Suppressor macrophage (primary cell): ENCODE data around the gene PRRG2.

ENCODE experiments used
- DNase-seq, 4 experiments: peaks; one replicate each; pipeline ENCODE4 v3.0.0-alpha.2; 2020 to 2022

Gene PRRG2

DNA sequence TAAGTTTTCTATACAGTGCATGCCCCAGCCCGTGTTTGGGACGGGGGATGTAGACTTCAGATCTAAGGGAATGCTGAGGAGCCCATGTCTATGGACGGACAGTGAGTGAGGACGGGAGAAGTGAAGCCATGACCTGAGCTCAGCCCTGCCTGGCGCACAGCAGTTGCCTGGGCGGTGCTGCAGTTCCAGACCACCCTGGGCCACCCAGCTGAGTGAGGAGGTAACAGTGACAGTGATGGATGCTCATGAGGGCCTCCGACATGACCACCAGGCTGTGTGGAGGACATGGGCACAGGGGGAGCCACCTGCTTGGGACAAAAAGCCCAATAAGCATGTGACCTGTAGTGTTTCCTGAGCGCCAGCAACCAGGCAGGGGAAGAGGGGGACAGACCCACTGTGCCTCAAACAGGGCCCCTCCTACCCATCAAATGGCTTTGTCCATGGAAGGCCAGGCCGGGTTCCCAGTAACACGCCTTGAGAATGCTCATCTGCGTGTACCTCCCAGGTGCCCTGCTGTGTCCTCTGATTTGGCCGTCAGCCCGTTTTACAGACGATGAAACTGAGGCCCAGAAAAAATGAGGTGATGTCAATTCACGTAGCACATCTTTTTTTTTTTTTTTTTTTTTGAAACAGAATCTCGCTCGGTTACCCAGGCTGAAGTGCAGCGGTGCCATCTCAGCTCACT, 23.3 kb upstream of the PRRG2 start:
- DNase-seq: no peak

DNA sequence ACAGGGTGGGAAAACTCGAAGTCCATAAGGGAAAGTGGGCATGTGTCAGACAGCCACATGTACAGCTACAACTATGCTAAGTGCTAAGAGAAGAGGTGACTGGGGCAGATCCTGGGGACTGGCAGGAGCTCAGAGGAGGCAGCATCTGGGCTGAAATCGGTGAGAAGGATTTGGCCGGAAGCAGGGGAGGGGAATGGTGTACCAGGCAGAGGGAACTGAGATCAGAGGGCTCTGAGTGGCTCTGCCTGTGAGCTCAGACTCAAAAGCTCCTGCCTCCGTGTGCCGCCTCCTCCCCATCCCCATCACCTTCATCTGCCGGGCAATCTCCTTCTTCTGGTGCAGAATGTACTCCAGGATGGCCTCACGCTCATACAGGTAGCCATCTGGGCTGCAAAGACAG, 22.5 kb upstream of the PRRG2 start:
- no peak for DNase-seq

GRCh38 chr19:49559443-49559842, 21.7 kb upstream of the PRRG2 start:
- DNase-seq: no peak

GRCh38 chr19:49559928-49560327, 21.2 kb upstream of the PRRG2 start:
- no peak for DNase-seq

DNA sequence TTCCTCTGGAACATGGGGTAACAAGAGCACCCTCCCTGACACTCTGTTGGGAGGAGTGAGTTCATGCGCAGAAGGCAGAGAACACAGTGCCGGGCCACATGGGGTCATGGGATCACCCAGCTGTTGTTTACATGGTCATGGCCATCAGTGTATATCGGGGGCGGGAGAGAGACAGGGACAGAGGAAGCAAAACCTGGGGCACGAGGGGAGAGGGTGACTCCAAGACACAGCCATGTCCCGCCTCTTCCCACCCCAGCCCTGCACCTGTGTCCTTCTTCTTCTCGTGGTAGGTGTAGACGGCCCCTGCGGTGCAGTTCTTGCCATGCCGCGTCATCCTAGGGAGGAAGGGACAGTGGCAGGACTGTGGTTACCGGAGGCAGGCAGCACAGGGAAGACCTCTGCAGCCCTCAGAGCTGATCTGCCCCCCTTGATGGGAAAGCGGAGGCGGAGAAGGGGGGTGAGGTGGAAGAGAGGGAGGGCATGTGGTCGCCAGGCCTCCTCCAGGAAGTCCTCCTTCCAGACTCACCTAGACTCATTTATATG, 20.7 kb upstream of the PRRG2 start:
- DNase-seq: peak; percentile 57 to 70 (median 66)

GRCh38 chr19:49564616-49565045, 16.5 kb upstream of the PRRG2 start:
- no peak for DNase-seq

DNA sequence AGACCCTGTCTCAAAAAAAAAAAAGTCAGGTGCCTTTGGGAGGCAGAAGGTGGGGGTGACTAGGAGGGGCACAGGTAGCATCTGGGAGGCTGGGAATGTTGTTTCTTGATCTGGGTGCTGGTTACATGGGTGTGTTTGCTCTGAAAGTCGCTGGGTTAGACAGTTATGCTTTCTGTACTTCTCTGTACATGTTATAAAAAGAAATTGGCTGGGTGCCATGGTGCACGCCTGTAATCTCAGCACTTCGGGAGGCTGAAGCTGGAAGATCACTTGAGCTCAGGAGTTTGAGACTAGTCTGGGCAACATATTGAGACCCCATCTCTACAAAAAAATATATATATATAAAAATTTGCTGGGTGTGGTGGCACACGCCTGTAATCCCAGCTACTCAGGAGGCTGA, 15.9 kb upstream of the PRRG2 start:
- peak in 2 of 4 experiments; percentile 35 to 53 for DNase-seq

- no peak for DNase-seq
Measured at GRCh38 chr19:49566302-49566701, 14.8 kb upstream of the PRRG2 start.

DNA sequence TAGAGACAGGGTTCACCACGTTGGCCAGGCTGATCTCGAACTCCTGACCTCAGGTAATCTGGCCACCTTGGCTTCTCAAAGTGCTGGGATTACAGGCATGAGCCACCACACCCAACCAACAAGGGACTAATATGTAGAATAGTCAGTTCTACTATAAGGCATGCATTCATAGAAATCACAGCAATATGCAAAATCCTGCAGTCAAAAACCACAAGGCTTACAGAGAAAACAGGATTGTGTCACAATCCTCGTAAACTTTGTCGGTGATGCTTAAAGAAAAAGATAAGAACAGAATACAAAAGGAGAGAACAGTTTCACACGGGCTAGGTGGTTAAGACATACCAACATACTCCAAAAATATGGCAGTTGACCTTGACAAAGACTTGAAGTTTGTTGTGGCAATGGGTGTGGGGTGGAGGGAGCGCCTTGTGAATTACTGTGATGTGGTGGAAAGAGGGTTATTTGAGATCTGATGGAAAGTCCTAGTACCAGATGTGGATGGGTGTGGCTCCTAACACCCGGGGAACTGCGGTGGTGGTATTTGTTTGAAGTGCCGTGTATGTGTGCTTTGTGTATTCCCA, 13.2 kb upstream of the PRRG2 start:
- DNase-seq: no peak

GRCh38 chr19:49570138-49570856, 10.8 kb upstream of the PRRG2 start:
- peak; percentile 88 to 94 (median 90) for DNase-seq

- peak; percentile 35 to 59 (median 56) for DNase-seq
Measured at GRCh38 chr19:49570997-49571676, 10.0 kb upstream of the PRRG2 start.

DNA sequence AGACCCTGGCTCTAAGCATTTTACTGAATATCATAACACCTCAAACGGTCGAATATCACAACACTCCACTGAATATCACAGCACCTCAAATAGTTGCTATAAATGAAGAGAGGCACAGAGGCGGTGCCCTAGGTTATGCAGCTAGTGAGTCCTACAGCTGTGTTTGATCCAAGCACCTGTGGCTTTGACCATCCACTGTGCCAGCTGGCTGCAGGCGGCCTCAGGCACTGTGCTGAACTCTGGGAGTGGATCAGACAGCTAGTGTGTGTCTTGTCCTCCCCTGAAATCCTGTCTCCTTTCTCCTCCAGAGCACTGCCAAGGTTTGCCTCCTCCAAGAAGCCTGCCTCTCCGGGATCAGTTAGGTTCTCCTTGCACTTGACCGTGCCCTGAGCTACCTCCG, 8.1 kb upstream of the PRRG2 start:
- no peak for DNase-seq

DNA sequence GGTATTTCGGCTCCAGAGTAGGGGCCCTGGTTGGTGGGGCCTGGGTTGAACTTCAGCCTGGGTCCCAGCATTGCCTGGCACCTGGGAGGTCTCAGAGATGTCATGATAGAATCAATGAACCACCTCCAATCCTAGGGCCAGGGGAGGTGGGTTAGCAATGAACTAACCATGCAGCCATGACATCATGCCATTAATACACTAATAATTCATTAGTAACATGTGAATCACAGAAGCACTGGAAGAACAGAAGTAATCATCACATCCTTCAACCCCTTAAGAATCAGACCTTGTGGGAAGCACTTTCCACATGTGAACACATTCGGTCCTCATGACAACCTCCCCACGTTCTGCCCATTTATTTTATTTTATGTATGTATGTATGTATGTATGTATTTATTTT, 7.7 kb upstream of the PRRG2 start:
- no peak for DNase-seq

GRCh38 chr19:49574206-49574755, 6.8 kb upstream of the PRRG2 start:
- no peak for DNase-seq

- no peak for DNase-seq
Measured at GRCh38 chr19:49579193-49579592, 1.9 kb upstream of the PRRG2 start.

- no peak for DNase-seq
Measured at GRCh38 chr19:49579947-49580263, 1.2 kb upstream of the PRRG2 start.

DNA sequence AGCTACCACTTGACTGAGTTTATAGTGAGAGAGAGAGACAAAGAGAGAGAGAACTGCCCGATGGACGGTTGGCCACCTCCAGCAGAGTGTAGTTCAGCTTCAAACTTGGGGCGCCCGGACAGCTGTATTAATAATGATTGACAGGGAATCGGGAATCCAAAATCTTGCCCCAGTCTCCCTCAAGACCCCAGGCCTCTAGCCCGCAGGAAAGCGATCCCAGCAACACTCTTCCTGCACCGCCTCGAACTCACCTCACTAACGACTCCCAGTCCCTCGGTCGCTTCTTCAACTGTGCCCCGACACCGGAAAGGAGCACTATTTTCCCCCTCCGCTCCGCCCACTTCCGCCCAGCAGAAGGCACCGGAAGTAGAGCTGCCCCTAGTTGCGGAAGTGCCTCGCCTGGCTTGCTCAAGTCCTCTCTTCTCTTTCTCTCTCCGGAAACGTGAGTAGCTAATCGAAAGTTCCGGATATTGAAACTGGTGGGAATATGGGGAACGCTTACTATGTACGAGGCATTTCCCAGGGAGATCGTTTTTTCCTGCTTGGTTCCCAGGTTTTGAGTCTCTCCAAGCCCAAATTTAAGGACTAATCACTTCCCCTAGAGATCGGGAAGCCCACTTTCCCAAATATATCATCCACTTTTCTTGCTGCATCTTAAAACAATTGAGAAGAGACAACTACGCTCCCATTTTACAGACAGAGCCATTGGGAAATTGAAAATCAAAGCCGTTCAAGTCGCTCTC, 681 bp upstream of the PRRG2 start, which contains the start of gene NOSIP:
Gene NOSIP (minus strand): TSS at position 293 of the 743 bp plus-strand sequence. CDS start 19,865 bp downstream, outside the sequence.
- DNase-seq: peak; percentile 96 to 99 (median 98)

GRCh38 chr19:49583239-49583638, 2.1 kb downstream of the PRRG2 start:
- DNase-seq: no peak

DNA sequence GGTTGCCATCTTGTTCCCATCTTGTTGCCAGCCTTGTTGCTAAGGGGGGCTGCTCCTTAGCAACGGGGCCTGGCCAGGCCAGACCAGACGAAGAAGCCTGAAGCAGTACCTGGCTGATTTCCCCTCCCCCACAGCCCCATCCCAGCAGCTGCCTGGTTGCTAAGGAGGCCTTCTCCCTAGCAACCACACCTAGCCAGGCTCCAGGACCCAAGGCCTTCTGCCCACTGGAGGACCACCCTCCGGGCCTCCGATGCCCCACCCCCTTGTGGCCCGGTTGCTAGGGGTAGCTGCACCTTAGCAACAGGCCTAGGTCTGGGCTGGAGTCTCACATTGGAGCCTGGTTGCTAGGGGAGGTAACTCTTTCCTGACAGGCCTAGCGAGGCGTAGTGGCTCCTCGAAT, 3.9 kb downstream of the PRRG2 start:
- DNase-seq: no peak

DNA sequence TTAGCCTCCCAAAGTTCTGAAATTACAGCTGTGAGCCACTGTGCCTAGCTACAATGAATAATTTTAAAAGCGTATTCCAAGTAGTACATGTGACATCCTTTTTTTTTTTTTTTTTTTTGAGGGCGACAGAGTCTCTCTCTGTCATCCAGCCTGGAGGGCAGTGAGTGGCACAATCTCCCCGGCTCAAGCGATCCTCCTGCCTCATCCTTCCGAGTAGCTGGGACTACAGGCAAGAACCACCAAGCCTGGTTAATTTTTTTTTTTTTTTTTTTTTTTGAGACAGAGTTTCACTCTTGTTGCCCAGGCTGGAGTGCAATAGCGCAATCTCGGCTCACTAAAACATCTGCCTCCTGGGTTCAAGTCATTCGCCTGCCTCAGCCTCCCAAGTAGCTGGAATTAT, 6.1 kb downstream of the PRRG2 start:
- DNase-seq: no peak

GRCh38 chr19:49588365-49589122, 7.4 kb downstream of the PRRG2 start:
- DNase-seq: no peak
